ENCODE data around the gene PSME4.
A peak's percentile ranks its signal among the peaks of the same experiment; 100 is the strongest.

Gene PSME4, protein sequence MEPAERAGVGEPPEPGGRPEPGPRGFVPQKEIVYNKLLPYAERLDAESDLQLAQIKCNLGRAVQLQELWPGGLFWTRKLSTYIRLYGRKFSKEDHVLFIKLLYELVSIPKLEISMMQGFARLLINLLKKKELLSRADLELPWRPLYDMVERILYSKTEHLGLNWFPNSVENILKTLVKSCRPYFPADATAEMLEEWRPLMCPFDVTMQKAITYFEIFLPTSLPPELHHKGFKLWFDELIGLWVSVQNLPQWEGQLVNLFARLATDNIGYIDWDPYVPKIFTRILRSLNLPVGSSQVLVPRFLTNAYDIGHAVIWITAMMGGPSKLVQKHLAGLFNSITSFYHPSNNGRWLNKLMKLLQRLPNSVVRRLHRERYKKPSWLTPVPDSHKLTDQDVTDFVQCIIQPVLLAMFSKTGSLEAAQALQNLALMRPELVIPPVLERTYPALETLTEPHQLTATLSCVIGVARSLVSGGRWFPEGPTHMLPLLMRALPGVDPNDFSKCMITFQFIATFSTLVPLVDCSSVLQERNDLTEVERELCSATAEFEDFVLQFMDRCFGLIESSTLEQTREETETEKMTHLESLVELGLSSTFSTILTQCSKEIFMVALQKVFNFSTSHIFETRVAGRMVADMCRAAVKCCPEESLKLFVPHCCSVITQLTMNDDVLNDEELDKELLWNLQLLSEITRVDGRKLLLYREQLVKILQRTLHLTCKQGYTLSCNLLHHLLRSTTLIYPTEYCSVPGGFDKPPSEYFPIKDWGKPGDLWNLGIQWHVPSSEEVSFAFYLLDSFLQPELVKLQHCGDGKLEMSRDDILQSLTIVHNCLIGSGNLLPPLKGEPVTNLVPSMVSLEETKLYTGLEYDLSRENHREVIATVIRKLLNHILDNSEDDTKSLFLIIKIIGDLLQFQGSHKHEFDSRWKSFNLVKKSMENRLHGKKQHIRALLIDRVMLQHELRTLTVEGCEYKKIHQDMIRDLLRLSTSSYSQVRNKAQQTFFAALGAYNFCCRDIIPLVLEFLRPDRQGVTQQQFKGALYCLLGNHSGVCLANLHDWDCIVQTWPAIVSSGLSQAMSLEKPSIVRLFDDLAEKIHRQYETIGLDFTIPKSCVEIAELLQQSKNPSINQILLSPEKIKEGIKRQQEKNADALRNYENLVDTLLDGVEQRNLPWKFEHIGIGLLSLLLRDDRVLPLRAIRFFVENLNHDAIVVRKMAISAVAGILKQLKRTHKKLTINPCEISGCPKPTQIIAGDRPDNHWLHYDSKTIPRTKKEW (N-terminal part only)

DNA sequence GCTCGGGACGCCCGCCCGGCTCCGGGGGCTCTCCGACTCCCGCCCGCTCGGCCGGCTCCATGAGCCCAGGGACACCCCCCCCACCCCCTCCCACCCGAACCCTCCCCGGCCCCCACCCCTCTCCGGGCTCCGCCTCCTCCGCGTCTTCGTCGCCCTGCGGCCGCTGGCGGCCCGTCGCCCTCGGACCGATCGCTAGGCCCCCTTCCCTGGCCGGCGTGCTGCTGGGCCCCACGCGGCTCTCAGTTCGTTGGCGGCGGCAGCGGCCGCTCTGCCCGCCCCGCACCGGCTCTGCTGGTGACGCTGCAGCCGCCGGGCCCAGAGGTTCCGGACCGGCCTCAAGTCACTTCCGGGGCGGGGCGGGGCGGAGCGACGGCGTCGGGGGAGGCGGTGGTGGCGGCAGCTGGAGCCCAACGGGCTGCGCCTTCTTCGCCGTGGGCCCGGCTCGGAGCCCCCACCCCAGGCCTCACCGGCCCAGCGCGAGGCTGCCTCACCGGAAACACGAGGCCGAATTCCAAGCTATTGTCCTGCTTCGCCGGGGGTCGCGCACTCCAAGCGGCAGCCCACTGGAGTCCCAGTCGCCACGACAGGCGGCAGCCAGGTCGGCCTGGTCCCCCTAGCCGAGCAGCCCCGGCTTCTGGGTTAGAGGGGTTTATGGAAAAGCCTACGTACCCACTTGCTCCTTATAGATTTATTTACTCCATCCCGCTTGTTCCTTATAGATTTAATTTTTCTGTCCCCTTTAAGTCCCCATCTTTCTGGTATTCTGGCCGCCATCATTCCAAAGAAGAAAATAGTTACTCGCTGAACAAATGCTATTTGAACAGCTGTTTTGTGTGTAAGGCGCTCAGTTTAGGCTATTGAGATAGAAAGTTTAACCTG is at the start of gene PSME4:
Gene PSME4 (minus strand): TSS at position 270 of the 879 bp plus-strand sequence. CDS start 209 bp downstream, at position 61.
- DNase-seq, result peak; percentile 97

DNA sequence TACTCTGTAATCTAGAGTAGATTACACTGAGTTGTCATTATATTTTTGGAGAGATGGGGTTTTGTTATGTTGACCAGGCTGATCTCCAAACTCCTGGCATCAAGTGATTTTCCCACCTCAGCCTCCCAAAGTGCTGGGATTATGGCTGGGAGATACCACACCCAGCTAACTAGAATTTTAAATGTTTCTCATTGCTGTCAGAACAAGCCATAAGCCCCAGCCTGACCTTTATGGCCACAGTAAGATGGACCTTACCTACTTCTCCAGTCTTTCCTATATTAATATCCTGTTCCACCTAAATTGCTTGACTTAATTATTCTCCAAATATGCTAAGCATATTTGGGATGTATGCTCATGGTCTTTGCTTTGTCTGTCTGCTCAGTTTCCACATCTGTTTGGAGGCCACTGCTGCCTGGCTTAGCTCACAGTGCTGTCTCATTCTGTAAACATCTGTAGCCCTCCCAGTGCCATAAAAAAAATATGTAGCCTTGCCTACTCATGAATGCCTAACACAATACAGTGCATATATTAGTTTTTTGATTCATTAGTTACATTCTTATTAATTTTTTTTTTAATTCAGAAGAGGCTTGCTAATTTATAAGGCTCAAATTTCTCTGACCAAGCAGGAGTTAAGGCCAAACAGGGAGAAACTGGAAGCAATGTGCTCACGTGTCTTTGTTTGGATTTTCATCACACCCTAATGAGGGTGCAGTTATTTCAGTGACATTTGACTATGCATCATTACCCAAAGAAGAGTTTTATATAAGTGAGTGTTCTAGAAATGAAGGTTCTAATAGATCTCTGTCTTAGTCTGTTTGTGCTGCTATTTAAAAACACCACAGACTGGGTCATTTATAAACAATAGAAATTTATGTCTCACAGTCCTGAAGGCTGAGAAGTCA is 45.3 kb upstream of the PSME4 start:
- DNase-seq, result no peak

DNA sequence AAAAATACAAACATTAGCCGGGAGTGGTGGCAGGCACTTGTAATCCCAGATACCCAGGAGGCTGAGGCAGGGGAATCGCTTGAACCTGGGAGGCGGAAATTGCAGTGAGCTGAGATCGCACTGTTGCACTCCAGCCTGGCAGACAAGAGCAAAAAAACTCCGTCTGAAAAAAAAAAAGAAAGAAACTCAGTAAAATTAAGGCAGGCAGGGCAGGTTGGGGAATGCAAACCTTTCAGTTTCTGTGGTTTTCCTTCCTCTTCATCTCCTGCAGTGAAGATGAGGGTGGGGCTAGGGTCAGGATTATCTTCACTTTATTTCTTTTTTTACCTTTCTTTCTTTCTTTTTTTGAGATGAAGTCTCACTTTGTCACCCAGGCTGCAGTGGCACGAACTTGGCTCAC is 43.2 kb upstream of the PSME4 start:
- DNase-seq, result peak; percentile 47

DNA sequence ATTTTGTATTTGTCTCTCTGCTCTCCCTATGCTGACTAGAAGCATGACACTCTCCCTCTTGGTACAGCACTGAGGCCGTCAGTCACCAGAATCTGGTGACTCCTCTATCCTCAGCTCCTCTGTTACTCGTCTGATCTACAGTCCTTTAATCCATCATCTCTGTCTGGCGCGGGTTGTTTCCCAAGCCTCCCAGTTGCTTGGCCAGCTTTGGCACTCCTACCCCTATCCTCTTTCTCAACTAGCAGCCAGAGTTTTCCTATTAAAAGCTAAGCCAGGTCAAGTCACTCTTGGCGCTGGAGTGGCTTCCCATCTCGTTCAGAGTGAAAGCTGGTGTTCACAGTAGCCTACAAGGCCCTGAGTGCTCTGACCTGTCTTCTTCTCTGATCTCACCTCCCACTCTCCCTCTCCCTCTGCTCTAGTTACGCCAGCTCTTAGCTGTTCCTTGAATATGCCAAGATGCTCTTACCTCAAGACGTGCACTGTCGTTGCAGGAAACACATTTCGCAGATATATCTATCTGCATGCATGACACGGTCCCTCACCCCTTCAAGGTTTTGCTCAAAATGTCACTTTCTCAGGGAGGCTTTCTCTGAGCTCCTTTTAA is 41.8 kb upstream of the PSME4 start:
- no peak for DNase-seq

DNA sequence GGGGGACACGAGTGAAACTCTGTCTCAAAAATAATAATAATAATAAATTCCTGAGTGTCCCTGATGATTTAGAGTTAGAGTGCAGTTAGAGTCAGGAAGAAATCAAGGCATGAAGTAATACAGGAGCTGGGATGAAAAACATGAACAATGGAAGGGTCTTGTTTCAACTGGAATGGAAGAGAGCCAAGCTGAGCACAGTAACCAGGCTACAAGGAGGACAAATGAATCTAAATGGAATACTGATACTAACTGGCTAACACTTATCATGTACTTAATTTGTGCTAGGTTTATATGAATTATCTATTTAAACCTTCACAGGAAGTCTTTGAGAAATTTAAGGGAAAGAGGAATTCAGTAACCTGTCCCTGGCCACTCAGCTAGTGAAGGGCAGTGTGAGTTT is 38.8 kb upstream of the PSME4 start:
- no peak for DNase-seq

DNA sequence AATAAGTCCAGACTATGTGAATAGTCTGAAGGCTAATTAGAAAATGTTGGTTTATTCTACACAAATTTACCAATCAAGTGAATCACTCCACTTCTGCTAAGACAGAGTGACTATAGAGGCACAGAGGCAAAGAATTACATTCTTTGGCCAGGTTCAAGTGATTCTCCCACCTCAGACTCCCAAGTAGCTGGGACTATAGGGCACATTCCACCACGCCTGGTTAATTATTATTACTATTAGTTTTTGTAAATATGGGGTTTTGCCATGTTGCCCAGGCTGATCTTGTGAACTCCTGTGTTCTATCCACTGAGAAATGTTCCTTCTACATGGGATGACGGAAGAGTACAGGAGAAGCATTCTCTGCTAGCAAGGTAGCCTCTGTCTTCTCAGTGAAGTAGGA is 37.6 kb upstream of the PSME4 start:
- DNase-seq, result no peak

DNA sequence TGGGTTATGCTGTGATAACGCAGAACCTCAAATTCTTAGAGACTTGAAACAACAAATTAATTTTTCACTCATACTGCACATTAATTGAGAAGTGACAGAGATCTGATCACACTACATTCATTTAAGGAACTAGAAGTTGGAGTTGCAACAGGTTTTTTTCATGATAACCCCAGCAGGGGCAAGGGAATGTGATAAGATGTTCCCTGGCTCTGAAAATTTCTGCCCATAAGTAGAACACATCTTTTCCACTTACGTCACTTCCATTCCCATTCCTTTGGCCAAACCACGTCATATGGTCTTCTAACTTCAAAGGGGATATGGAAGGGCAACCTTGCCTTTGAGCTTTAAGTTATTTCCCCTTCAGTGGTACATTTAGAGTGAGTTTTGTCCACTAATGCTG is 29.7 kb upstream of the PSME4 start:
- DNase-seq, result no peak

DNA sequence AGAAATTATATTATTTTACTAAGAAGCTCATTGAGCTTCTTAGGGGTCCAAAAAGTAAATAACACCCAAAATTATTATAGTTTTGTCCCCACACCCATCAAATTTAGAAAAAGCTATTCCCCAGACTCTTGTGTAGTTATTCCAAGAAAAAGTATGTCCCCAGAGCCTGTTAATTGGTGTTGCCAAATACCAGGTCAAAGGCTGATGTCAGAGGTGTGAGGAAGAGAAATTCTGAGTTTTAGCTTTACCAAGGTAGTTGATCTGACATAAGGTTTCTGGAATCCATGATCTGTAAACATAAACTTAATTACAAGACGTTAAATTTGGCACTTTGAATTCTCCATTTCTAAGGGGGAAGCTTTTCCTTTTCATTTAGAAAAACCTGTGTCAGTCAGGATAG is 29.3 kb upstream of the PSME4 start:
- no peak for DNase-seq

DNA sequence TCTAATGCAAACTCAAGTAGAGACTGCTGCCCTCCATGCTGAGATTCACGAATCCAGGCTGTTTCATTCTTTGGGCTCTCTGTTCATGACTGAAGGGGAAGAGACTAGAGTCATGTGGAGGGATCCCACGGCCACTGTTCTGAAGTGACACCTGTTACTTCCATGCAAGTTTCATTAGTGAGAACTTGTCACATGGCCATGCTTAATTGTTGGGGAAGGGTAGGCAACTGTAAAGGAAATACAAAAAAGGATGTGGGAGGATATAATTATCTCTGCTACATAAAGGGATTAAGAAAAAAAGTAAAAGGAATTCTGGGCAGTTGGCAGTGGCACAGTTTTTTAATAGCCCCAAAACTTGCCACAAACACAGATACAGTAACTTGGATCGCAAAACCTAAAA is 28.0 kb upstream of the PSME4 start:
- DNase-seq, result no peak

DNA sequence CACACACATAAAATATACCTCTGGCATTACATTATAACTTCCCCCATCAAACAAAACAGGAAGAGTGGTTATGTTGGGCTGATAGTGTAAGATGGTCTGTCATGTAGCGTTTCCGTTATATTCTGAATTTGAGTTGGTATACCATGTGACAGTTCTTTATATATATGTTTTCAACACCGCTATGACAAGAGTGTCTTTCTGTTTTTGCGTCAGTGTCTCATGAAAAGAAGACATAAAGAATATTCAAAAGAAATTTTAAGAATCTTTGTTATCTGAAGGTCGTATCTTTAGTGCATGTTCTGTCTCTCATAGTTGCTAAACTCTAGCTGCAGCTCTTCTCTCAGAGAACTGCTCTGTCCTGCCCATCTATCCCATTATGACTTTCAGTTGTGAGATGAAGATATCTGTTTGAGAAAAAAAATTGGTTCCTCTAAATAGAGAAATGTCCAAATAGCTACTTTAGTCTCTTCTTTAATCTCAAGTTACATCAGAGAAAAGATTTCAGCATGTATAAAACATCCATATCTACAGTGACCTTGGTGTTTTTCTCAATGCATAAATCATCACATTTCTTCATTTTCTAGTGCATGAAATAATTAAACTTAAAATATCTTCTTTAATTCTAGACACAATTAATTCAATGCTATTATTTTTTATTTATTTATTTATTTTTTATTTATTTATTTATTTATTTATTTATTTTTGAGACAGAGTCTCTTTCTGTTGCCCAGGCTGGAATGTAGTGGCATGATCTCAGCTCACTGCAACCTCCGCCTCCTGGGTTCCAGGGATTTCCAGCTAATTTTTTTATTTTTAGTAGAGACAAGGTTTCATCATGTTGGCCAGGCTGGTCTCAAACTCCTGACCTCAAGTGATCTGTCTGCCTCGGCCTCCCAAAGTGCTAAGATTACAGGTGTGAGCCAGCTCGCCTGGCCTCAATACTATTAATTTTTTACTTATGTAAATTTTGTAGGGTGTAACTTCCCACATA is 24.3 kb upstream of the PSME4 start:
- DNase-seq, result no peak

DNA sequence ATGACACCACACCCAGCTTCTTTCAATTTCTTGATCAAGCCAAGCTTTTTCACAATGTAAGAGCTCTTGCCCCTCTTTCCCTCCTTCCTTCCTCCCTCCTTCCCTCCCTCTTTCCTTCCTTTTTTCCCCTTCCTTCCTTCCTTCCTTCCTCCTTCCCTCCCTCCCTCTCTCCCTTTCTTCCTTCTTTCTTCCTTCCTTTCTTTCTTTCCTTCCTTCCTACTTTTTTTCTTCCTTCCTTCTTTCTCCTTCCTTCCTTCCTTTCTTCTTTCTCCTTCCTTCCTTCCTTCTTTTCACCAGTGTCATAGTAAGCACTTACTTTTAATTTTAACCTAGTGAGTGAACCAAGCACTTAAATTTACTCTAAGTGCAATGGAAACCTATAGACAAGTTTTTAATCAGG is 21.2 kb upstream of the PSME4 start:
- DNase-seq, result no peak

DNA sequence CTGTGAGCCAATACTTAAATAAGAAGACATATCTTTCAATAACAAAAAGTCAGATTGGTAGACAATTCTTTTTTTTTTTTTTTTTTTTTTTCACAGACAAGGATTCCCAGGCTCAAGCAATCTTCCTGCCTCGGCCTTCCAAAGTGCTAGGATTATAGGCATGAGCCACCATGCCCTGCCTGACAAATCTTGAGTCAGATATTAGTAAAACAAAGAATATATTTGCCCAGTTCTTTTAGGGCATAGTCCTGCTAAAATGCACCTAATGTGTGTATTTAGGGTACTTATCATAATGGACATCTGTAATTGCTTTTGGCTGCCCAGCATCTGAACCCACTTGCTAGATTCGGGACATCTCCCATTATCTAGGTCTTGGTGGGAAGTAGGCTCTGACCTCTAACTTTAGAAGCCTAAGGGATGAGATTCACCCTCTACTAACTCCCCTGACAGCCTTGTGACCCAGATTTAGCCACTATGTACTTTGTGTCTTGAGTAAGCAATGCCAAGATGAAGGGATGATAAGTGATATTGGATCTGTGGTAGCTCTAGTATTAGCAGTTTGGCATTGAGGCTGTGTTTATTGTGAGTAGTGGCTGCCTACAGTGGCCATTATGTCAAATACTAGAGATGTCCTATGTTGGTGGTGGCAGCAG is 18.5 kb upstream of the PSME4 start:
- no peak for DNase-seq

DNA sequence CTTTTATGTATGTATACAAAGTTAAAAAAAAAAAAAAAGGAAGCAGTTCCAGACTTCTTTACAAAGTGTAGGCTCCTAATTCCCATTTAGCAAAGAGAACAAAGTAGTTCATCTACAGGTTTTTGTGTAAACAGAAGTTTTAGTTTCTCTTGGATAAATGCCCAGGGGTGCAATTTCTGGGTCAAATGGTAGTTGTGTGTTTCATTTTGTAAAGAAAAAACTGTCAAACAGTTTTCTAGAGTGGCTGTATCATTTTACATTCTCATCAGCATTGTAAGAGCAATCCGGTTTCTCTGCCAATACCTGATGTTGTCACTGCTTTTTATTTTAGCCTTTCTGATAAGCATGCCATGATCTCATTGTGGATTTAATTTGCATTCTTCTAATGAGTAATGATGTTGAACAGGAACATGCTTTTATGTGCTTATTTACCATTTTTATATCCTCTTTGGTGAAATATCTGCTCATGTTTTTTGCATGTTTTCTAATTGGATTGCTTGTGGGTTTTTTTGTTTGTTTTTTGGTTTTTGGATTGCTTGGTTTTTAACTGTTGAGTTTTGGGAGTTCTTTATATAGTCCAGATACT is 16.6 kb upstream of the PSME4 start:
- no peak for DNase-seq

DNA sequence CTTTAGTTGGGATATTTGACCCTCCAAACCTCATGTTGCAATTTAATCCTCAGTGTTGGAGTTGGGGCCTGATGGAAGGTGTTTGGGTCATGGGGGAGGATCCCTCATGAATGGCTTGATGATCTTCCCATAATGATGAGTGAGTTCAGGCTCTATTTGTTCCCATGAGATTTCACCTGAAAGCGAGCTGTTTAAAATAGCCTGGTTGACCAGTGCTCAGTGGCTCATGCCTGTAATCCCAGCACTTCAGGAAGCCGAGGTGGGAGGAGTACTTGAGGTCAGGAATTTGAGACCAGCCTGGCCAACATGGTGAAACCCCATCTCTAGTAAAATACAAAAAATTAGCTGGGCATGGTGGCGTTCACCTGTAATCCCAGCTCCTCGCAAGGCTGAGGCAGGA is 14.9 kb upstream of the PSME4 start:
- no peak for DNase-seq

DNA sequence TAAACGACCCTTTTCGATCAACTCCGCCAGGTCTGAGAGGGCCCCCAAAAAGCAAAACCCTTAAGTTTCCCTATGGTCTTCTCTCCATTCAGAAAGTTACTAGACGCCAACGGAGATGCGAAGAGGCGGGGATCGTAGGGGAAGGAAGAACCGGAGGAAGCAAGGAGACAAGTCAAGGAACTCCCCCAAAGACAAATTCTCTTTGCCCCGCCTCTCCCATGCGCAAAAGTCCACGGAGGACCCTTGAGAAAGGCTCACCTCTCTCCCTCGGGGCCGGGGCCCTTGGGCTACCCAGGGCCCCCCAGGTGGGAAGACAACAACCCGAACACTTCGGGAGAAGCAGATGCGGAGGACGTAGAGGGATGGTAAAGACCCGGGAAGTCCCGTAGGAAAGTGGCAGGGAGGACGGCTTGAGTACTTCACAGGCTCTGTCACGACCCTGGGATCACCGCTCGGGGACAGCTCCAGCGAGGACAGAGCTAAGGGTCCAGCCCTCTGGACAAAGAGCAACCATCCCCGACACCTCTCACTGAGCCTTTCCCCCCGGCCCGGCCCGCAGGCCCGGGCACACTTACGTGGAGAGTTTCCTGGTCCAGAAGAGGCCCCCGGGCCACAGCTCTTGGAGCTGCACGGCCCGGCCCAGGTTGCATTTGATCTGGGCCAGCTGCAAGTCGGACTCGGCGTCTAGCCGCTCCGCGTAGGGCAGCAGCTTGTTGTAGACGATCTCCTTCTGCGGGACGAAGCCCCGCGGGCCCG is 647 bp downstream of the PSME4 start:
- DNase-seq, result peak; percentile 19

DNA sequence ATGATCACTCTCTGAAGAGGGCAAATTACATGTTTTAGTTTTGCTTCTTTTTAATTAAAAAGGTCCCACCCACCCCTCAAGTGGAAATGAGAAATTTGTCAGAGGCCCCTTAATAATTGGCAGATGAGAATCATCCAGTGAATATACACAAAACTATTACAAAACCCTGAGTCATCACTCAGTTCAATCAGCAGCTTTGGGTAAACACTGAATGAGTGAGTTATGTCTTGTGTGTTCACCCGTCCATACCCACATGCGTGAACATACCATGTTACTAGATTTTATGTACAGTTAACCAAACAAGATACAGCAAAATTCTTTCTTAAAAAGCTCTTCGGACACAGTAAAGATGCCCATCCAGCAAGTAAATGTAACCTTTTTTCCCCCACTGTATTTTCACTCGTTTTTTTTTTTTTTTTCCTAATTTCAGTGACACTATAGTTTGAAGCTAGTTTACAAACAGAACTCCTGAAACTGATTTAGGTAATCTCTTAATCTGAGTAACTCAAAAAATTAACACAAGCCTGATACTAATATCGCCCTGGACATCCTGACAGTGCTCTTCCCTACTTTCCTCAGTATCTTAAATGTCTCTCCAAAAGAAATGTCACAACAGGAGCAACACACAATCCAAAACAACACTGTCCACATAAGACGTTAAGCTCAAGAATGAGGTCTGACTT is 1.4 kb downstream of the PSME4 start:
- DNase-seq, result peak; percentile 24

All from CD4-positive, alpha-beta T cell treated with Interleukin-6 for 4 hours (primary cell).